PFSK-1 (cell line): ENCODE measurements around the gene CNN2.

ENCODE experiments used
- POLR2AphosphoS5 ChIP-seq: IDR thresholded peaks from 2 replicates; pipeline ENCODE4 v1.6.1; 2012; ENCODE audit warnings: low read depth, mild to moderate bottlenecking, control low read depth, low read length, moderate library complexity
- REST ChIP-seq, 2 experiments: IDR thresholded peaks; 2 replicates each; pipeline versions ENCODE4 v1.6.1 to v1.8.0; 2011 to 2012; ENCODE audit warnings: low read depth in 2 of 2, low read length in 2 of 2, control low read depth in 1 of 2, inconsistent platforms in 1 of 2, mild to moderate bottlenecking in 1 of 2, moderate library complexity in 1 of 2; ENCODE audit not compliant: insufficient read depth in 1 of 2
- SIN3A ChIP-seq: IDR thresholded peaks from 2 replicates; pipeline ENCODE4 v1.6.1; 2012; ENCODE audit warnings: mild to moderate bottlenecking, low read length, moderate library complexity, borderline replicate concordance; ENCODE audit not compliant: insufficient read depth

DNA sequence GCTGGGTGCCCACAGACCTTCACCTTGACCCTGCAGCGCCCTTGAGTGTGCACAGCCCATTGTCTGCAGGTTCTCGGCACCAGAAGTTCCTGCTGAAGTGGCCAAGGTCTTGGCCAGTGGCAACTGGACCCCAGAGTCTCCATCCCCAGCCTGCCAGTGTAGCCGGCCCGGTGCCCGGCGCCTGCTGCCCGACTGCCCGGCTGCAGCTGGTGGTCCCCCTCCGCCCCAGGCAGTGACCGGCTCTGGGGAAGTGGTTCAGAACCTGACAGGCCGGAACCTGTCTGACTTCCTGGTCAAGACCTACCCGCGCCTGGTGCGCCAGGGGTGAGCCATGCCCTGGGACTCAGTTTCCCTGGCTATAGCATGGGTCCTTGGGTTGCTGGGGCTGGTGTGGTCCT, 28.6 kb downstream of the CNN2 start:
- no peak for TF ChIP-seq POLR2AphosphoS5
- no peak for TF ChIP-seq REST (IDR thresholded peaks at IDR 0.05; ENCODE audit: insufficient read depth in 1 of 2, low read depth in 2 of 2, low read length in 2 of 2)
- no peak for TF ChIP-seq SIN3A
